Caco-2 (cell line): ENCODE results near the gene ALG12. TPM values are rescaled to one million over a fixed set of nuclear protein-coding genes. Genes with fewer than 3 reads are reported as not detected.

Experiments used
- BruUV-seq: library from RNA; stranded (reverse); fragments of 400-500 nt; replicated peaks from 2 replicates; lab custom pipeline; 2021; lab: Mats Ljungman, UMichigan
- CTCF ChIA-PET: fragments of 300-600 bp; sonication (Branson Sonifier 250); formaldehyde crosslinking; loops from one replicate; lab custom pipeline; 2022; ENCODE audit warnings: antibody characterized with exemption; lab: Charles Lee
- POLR2A ChIA-PET: fragments of 300-600 bp; sonication (Branson Sonifier 250); formaldehyde crosslinking; loops from one replicate; lab custom pipeline; 2022; ENCODE audit warnings: antibody characterized with exemption; lab: Charles Lee
- DNase-seq, 2 experiments: peaks; one replicate each; pipeline versions ENCODE4 v3.0.0 to v3.0.0-alpha.2; 2020 to 2022
- H3K27me3 ChIP-seq: replicated peaks from 2 replicates; pipeline ENCODE4 v1.6.0; 2011; ENCODE audit warnings: low read length; ENCODE audit not compliant: control insufficient read depth, insufficient read depth
- H3K36me3 ChIP-seq: 2 replicates; pipeline ENCODE4 v1.5.1; 2011; ENCODE audit warnings: low read length; ENCODE audit not compliant: control insufficient read depth, insufficient read depth
- H3K4me1 ChIP-seq: fragments of 250-450 bp; sonication (Bioruptor Pico); 2 replicates; pipeline ENCODE4 v1.5.1; 2020; ENCODE audit warnings: mild to moderate bottlenecking
- H3K4me3 ChIP-seq: 2 replicates; pipeline ENCODE4 v1.5.1; 2011; ENCODE audit warnings: low read depth, mild to moderate bottlenecking, control low read depth, low read length
- H3K9me3 ChIP-seq: fragments of 250-450 bp; sonication (Bioruptor Pico); 2 replicates; pipeline ENCODE4 v1.5.1; 2020; ENCODE audit warnings: mild to moderate bottlenecking, moderate library complexity
- H3K27ac Mint-ChIP-seq: one replicate; pipeline ENCODE4 v1.8.0; 2022; ENCODE audit warnings: mixed read lengths; ENCODE audit not compliant: unreplicated experiment
- H3K27me3 Mint-ChIP-seq: one replicate; pipeline ENCODE4 v1.8.0; 2022; ENCODE audit warnings: mixed read lengths; ENCODE audit not compliant: insufficient read depth, unreplicated experiment
- H3K36me3 Mint-ChIP-seq: one replicate; pipeline ENCODE4 v1.8.0; 2022; ENCODE audit warnings: mild to moderate bottlenecking, mixed read lengths; ENCODE audit not compliant: insufficient read depth, unreplicated experiment
- H3K4me1 Mint-ChIP-seq: one replicate; pipeline ENCODE4 v1.8.0; 2022; ENCODE audit warnings: low read depth, mixed read lengths; ENCODE audit not compliant: unreplicated experiment
- H3K4me3 Mint-ChIP-seq: one replicate; pipeline ENCODE4 v1.8.0; 2022; ENCODE audit warnings: mild to moderate bottlenecking, moderate library complexity, mixed read lengths; ENCODE audit not compliant: unreplicated experiment
- H3K9me3 Mint-ChIP-seq: one replicate; pipeline ENCODE4 v1.8.0; 2022; ENCODE audit warnings: mixed read lengths; ENCODE audit not compliant: unreplicated experiment
- CTCF ChIP-seq, 2 experiments: fragments of 200-600 bp in 1 of 2; IDR thresholded peaks; 1 replicate in 1 of 2; 2 replicates in 1 of 2; pipeline versions ENCODE4 v1.5.1 to v1.8.0; 2011 to 2022; ENCODE audit warnings: antibody characterized with exemption in 1 of 2, control low read depth in 1 of 2, inconsistent platforms in 1 of 2, low read depth in 1 of 2, low read length in 1 of 2, mild to moderate bottlenecking in 1 of 2, moderate library complexity in 1 of 2; ENCODE audit not compliant: insufficient read depth in 1 of 2, severe bottlenecking in 1 of 2, unreplicated experiment in 1 of 2
- intact Hi-C: fragments of 100-400 bp; cut with micrococcal nuclease; formaldehyde crosslinking; loops from one replicate; pipeline ENCODE4 v1.10.0; 2022; ENCODE audit not compliant: unreplicated experiment
- total RNA-seq: library from RNA; stranded (reverse); gene quantifications from 2 replicates; pipeline ENCODE4 v1.2.3, GENCODE V29; 2022

Gene ALG12
- total RNA-seq, 1 experiment from 2014 or later: 35.7 TPM

- Histone ChIP-seq H3K36me3 (no peaks in the 10 kb centered on the region), H3K9me3 (no peaks in the 10 kb centered on the region), H3K27me3 (no peaks in the 10 kb centered on the region), H3K4me1 (no peaks in the 10 kb centered on the region; the same call in none of the 2 replicates), H3K4me3 (no peak overlapping the region)
- H3K4me1 Mint-ChIP-seq: no peaks in the 10 kb centered on the region
- H3K9me3 Mint-ChIP-seq: no peaks in the 10 kb centered on the region
- ChIA-PET CTCF (interaction anchor here (2.0 to 2.1 kb wide), 2 partner anchors 22 to 101 kb away, joined by 19 to 45 read pairs; no protein-coding TSS in a partner anchor), POLR2A (no interaction called here)
- no TSS peak for BruUV-seq
- peak; percentile 48 to 83 for TF ChIP-seq CTCF (IDR thresholded peaks at IDR 0.05; ENCODE audit: insufficient read depth in 1 of 2, low read depth in 1 of 2, low read length in 1 of 2, severe bottlenecking in 1 of 2, unreplicated experiment in 1 of 2)
- DNase-seq: peak in 1 of 2 experiments; percentile 88
- no peaks in the 10 kb centered on the region for H3K27me3 Mint-ChIP-seq
- no peak overlapping the region for H3K4me3 Mint-ChIP-seq
- H3K27ac Mint-ChIP-seq: no peak overlapping the region
- intact Hi-C loops: no loop called here
- peaks cover 6% of the 10 kb centered on the region for H3K36me3 Mint-ChIP-seq
Measured at GRCh38 chr22:49929211-49929979, 11.2 kb upstream of the ALG12 start.

- Mint-ChIP-seq H3K27ac (no peak overlapping the region), H3K27me3 (no peaks in the 10 kb centered on the region), H3K4me3 (peak overlapping the region; percentile 40), H3K4me1 (no peaks in the 10 kb centered on the region), H3K36me3 (peaks cover 6% of the 10 kb centered on the region), H3K9me3 (no peaks in the 10 kb centered on the region)
- H3K4me3 ChIP-seq: no peak overlapping the region
- BruUV-seq: no TSS peak
- intact Hi-C loops: no loop called here
- no peaks in the 10 kb centered on the region for H3K27me3 ChIP-seq
- POLR2A ChIA-PET: no interaction called here
- CTCF ChIA-PET: no interaction called here
- TF ChIP-seq CTCF (IDR thresholded peaks at IDR 0.05; ENCODE audit: insufficient read depth in 1 of 2, low read depth in 1 of 2, low read length in 1 of 2, severe bottlenecking in 1 of 2, unreplicated experiment in 1 of 2): no peak
- DNase-seq: no peak
- no peaks in the 10 kb centered on the region for H3K36me3 ChIP-seq
- no peaks in the 10 kb centered on the region for H3K9me3 ChIP-seq
- H3K4me1 ChIP-seq: no peaks in the 10 kb centered on the region; the same call in none of the 2 replicates
Measured at GRCh38 chr22:49928555-49929210, 10.4 kb upstream of the ALG12 start.

- Mint-ChIP-seq H3K36me3 (peaks cover 3% of the 10 kb centered on the region), H3K4me1 (no peaks in the 10 kb centered on the region), H3K4me3 (peak overlapping the region; percentile 40), H3K27ac (no peak overlapping the region), H3K27me3 (no peaks in the 10 kb centered on the region), H3K9me3 (no peaks in the 10 kb centered on the region)
- no peaks in the 10 kb centered on the region for H3K27me3 ChIP-seq
- DNase-seq: no peak
- POLR2A ChIA-PET: no interaction called here
- H3K36me3 ChIP-seq: no peaks in the 10 kb centered on the region
- H3K4me1 ChIP-seq: no peaks in the 10 kb centered on the region; the same call in none of the 2 replicates
- CTCF ChIA-PET: no interaction called here
- intact Hi-C loops: no loop called here
- no TSS peak for BruUV-seq
- no peak for TF ChIP-seq CTCF (IDR thresholded peaks at IDR 0.05; ENCODE audit: insufficient read depth in 1 of 2, low read depth in 1 of 2, low read length in 1 of 2, severe bottlenecking in 1 of 2, unreplicated experiment in 1 of 2)
- H3K9me3 ChIP-seq: no peaks in the 10 kb centered on the region
- H3K4me3 ChIP-seq: no peak overlapping the region
Measured at GRCh38 chr22:49928185-49928495, 9.9 kb upstream of the ALG12 start.
